H1 (cell line): Measurements from ENCODE around the gene POLR3A. TPM values are rescaled to one million over a fixed set of nuclear protein-coding genes. Genes with fewer than 3 reads are reported as not detected.
A peak's percentile ranks its signal among the peaks of the same experiment; 100 is the strongest.

ENCODE experiments used
- CTCF ChIA-PET: fragments of 300-600 bp; sonication (Branson Sonifier 250); formaldehyde crosslinking; loops from one replicate; lab custom pipeline; 2021; ENCODE audit not compliant: partially characterized antibody; lab: Charles Lee
- POLR2A ChIA-PET: fragments of 300-600 bp; sonication (Branson Sonifier 250); formaldehyde crosslinking; loops from one replicate; lab custom pipeline; 2021; ENCODE audit warnings: inconsistent platforms; ENCODE audit not compliant: partially characterized antibody; lab: Charles Lee
- DNase-seq, 2 experiments: peaks; one replicate each; pipeline versions ENCODE4 v3.0.0 to v3.0.0-alpha.2; 2010 to 2022; ENCODE audit warnings: low spot score in 2 of 2, low read depth in 1 of 2, mixed read lengths in 1 of 2
- FAIRE-seq: peaks from 2 replicates; lab custom pipeline; 2011; peaks lifted over from hg19 to GRCh38; lab: Jason Lieb, UNC
- H2AFZ ChIP-seq: 2 replicates; pipeline ENCODE4 v1.8.1; 2012; ENCODE audit warnings: low read length, inconsistent platforms
- H2AK5ac ChIP-seq: 2 replicates; pipeline ENCODE4 v1.6.1; 2013; ENCODE audit warnings: low read depth, low read length
- H2BK120ac ChIP-seq: replicated peaks from 2 replicates; pipeline ENCODE3; 2013; ENCODE audit warnings: low read depth, low read length, inconsistent platforms
- H2BK12ac ChIP-seq: 2 replicates; pipeline ENCODE4 v1.6.1; 2013; ENCODE audit warnings: low read depth, low read length
- H2BK15ac ChIP-seq: 2 replicates; pipeline ENCODE4 v1.6.1; 2013; ENCODE audit warnings: low read length
- H2BK20ac ChIP-seq: 2 replicates; pipeline ENCODE4 v1.6.1; 2013; ENCODE audit warnings: low read length
- H2BK5ac ChIP-seq: 2 replicates; pipeline ENCODE4 v1.6.1; 2013; ENCODE audit warnings: low read depth, low read length
- H3K14ac ChIP-seq: 2 replicates; pipeline ENCODE4 v1.6.1; 2013; ENCODE audit warnings: inconsistent platforms; ENCODE audit not compliant: insufficient read length
- H3K18ac ChIP-seq: 2 replicates; pipeline ENCODE4 v1.6.1; 2013; ENCODE audit warnings: low read length; ENCODE audit errors: extremely low read depth
- H3K23ac ChIP-seq: 2 replicates; pipeline ENCODE4 v1.6.1; 2013; ENCODE audit warnings: inconsistent platforms; ENCODE audit not compliant: insufficient read length
- H3K23me2 ChIP-seq: 2 replicates; pipeline ENCODE4 v1.6.1; 2013; ENCODE audit warnings: low read depth, low read length
- H3K27ac ChIP-seq: 2 replicates; pipeline ENCODE4 v1.6.1; 2011; ENCODE audit warnings: low read depth, low read length, inconsistent platforms
- H3K27me3 ChIP-seq, 4 experiments: replicated peaks in 1 of 4; 1 replicate in 1 of 4; 2 replicates in 3 of 4; pipeline versions ENCODE4 v1.6.1 to v1.8.1; 2011 to 2013; ENCODE audit warnings: low read length in 3 of 4, mild to moderate bottlenecking in 3 of 4, inconsistent platforms in 2 of 4, mixed read lengths in 2 of 4, moderate library complexity in 1 of 4; ENCODE audit not compliant: control insufficient read depth in 3 of 4, insufficient read depth in 3 of 4; ENCODE audit errors: extremely low read depth in 1 of 4
- H3K36me3 ChIP-seq, 4 experiments: 2 replicates each; pipeline versions ENCODE4 v1.6.1 to v1.8.1; 2011 to 2013; ENCODE audit warnings: mild to moderate bottlenecking in 4 of 4, low read length in 3 of 4, moderate library complexity in 2 of 4, control low read depth in 1 of 4, inconsistent platforms in 1 of 4; ENCODE audit not compliant: insufficient read depth in 4 of 4, control insufficient read depth in 2 of 4
- H3K4ac ChIP-seq: replicated peaks from 2 replicates; pipeline ENCODE3; 2013; ENCODE audit warnings: low read length, low read depth, mixed read lengths, inconsistent platforms; ENCODE audit not compliant: insufficient read length
- H3K4me1 ChIP-seq, 4 experiments: replicated peaks in 1 of 4; 1 replicate in 1 of 4; 2 replicates in 3 of 4; pipeline versions ENCODE4 v1.6.1 to v1.8.1; 2011 to 2013; ENCODE audit warnings: low read length in 3 of 4, inconsistent platforms in 2 of 4, mixed read lengths in 1 of 4; ENCODE audit not compliant: insufficient read depth in 4 of 4, control insufficient read depth in 3 of 4
- H3K4me2 ChIP-seq, 2 experiments: 2 replicates each; pipeline versions ENCODE4 v1.6.1 to v1.8.1; 2011 to 2013; ENCODE audit warnings: low read depth in 2 of 2, low read length in 2 of 2, control low read depth in 1 of 2, inconsistent platforms in 1 of 2, mild to moderate bottlenecking in 1 of 2; ENCODE audit not compliant: insufficient read depth in 1 of 2
- H3K4me3 ChIP-seq, 4 experiments: fragments of 200-600, 300-600 bp in 1 of 4; sonication (generic), shearing (Covaris generic), sonication (Bioruptor Twin) in 1 of 4; 2 replicates each; pipeline versions ENCODE4 v1.5.1 to v1.8.1; 2011 to 2016; ENCODE audit warnings: low read length in 4 of 4, low read depth in 3 of 4, control low read depth in 2 of 4, inconsistent platforms in 2 of 4, mild to moderate bottlenecking in 2 of 4, mixed read lengths in 1 of 4, moderate library complexity in 1 of 4; ENCODE audit not compliant: insufficient read depth in 2 of 4; ENCODE audit errors: extremely low read depth in 1 of 4
- H3K56ac ChIP-seq: replicated peaks from 2 replicates; pipeline ENCODE3; 2013; ENCODE audit warnings: low read depth, mild to moderate bottlenecking, mixed read lengths, low read length, inconsistent platforms; ENCODE audit not compliant: insufficient read length
- H3K79me1 ChIP-seq: 2 replicates; pipeline ENCODE4 v1.6.1; 2013; ENCODE audit warnings: low read depth, low read length, control low read depth
- H3K79me2 ChIP-seq, 2 experiments: 2 replicates each; pipeline versions ENCODE4 v1.6.1 to v1.8.1; 2012 to 2013; ENCODE audit warnings: low read length in 2 of 2, mild to moderate bottlenecking in 2 of 2, inconsistent platforms in 1 of 2; ENCODE audit not compliant: insufficient read depth in 2 of 2, control insufficient read depth in 1 of 2
- H3K9ac ChIP-seq, 4 experiments: replicated peaks in 1 of 4; 1 replicate in 1 of 4; 2 replicates in 3 of 4; pipeline versions ENCODE4 v1.6.1 to v1.8.1; 2011 to 2013; ENCODE audit warnings: low read depth in 3 of 4, low read length in 3 of 4, control low read depth in 2 of 4, mild to moderate bottlenecking in 2 of 4, moderate library complexity in 2 of 4, inconsistent platforms in 1 of 4; ENCODE audit errors: extremely low read depth in 1 of 4
- H3K9me3 ChIP-seq, 2 experiments: 2 replicates each; pipeline versions ENCODE4 v1.6.1 to v1.8.1; 2012 to 2013; ENCODE audit warnings: mild to moderate bottlenecking in 2 of 2, moderate library complexity in 2 of 2, control low read depth in 1 of 2, inconsistent platforms in 1 of 2, low read depth in 1 of 2, low read length in 1 of 2, mixed read lengths in 1 of 2; ENCODE audit not compliant: insufficient read depth in 2 of 2
- H4K20me1 ChIP-seq, 2 experiments: replicated peaks in 1 of 2; 2 replicates each; pipeline versions ENCODE3 to v1.8.1; 2011 to 2013; ENCODE audit warnings: inconsistent platforms in 2 of 2, low read length in 2 of 2, mild to moderate bottlenecking in 1 of 2; ENCODE audit not compliant: insufficient read depth in 2 of 2, control insufficient read depth in 1 of 2
- H4K5ac ChIP-seq: 2 replicates; pipeline ENCODE4 v1.6.1; 2013; ENCODE audit warnings: low read length, low read depth, mixed read lengths, inconsistent platforms; ENCODE audit not compliant: insufficient read length
- H4K8ac ChIP-seq: 2 replicates; pipeline ENCODE4 v1.8.0; 2013; ENCODE audit warnings: mild to moderate bottlenecking, moderate library complexity, low read length, inconsistent platforms; ENCODE audit not compliant: insufficient read depth; ENCODE audit errors: extremely low read depth
- H4K91ac ChIP-seq: replicated peaks from 2 replicates; pipeline ENCODE3; 2013; ENCODE audit warnings: low read length, mixed read lengths, inconsistent platforms; ENCODE audit not compliant: insufficient read length
- BACH1 ChIP-seq: IDR thresholded peaks from 2 replicates; pipeline ENCODE4 v1.6.1; 2012; ENCODE audit warnings: low read length, improper control_type of control experiment
- BCL11A ChIP-seq, 2 experiments: IDR thresholded peaks; one replicate each; pipeline ENCODE4 v1.6.1; 2011; ENCODE audit warnings: low read depth in 2 of 2, low read length in 2 of 2, mild to moderate bottlenecking in 2 of 2
- CBX5 ChIP-seq: fragments of 300-800, 300-1000 bp; sonication (generic); IDR thresholded peaks from 2 replicates; pipeline ENCODE4 v1.7.1; 2016; ENCODE audit warnings: antibody characterized with exemption, low read length, low read depth
- CEBPB ChIP-seq: IDR thresholded peaks from 2 replicates; pipeline ENCODE4 v1.6.1; 2012; ENCODE audit warnings: low read depth, low read length
- CHD1 ChIP-seq: IDR thresholded peaks from 2 replicates; pipeline ENCODE4 v1.6.1; 2012; ENCODE audit warnings: low read depth, low read length, improper control_type of control experiment
- HDAC2 ChIP-seq, 2 experiments: fragments of 300-600 bp in 1 of 2; sonication (generic) in 1 of 2; IDR thresholded peaks; 2 replicates each; pipeline ENCODE4 v1.6.1; 2011 to 2012; ENCODE audit warnings: low read depth in 2 of 2, low read length in 2 of 2, mild to moderate bottlenecking in 2 of 2, moderate library complexity in 2 of 2, borderline replicate concordance in 1 of 2, inconsistent platforms in 1 of 2
- POLR2A ChIP-seq, 2 experiments: IDR thresholded peaks; 1 replicate in 1 of 2; 2 replicates in 1 of 2; pipeline ENCODE4 v1.6.1; 2011; ENCODE audit warnings: low read depth in 2 of 2, low read length in 2 of 2, mild to moderate bottlenecking in 2 of 2; ENCODE audit errors: control extremely low read depth in 1 of 2
- POLR2AphosphoS5 ChIP-seq: IDR thresholded peaks from 2 replicates; pipeline ENCODE4 v1.6.1; 2011; ENCODE audit warnings: low read depth, low read length
- RBBP5 ChIP-seq: IDR thresholded peaks from 2 replicates; pipeline ENCODE4 v1.7.1; 2012; ENCODE audit warnings: low read depth, mild to moderate bottlenecking, inconsistent platforms, low read length, moderate library complexity, borderline replicate concordance
- SIX5 ChIP-seq: IDR thresholded peaks from 2 replicates; pipeline ENCODE4 v1.6.1; 2011; ENCODE audit warnings: mild to moderate bottlenecking, low read depth, low read length
- SP2 ChIP-seq: IDR thresholded peaks from 2 replicates; pipeline ENCODE4 v1.6.1; 2012; ENCODE audit warnings: mild to moderate bottlenecking, low read length, inconsistent platforms
- SUZ12 ChIP-seq: fragments of 200-600 bp; sonication (generic); IDR thresholded peaks from 2 replicates; pipeline ENCODE4 v1.6.1; 2012; ENCODE audit warnings: mild to moderate bottlenecking, inconsistent platforms, low read length, moderate library complexity, mixed read lengths
- TEAD4 ChIP-seq: IDR thresholded peaks from 2 replicates; pipeline ENCODE4 v1.6.1; 2012; ENCODE audit warnings: low read depth, low read length, inconsistent platforms, mixed read lengths
- WGBS, 2 experiments: shearing (Covaris generic) in 1 of 2; methylation state at CpG; one replicate each; pipeline versions ENCODE4 v1.1.6 to v1.1.7; 2013 to 2015; ENCODE audit warnings: low lambda C conversion rate in 2 of 2, mixed read lengths in 2 of 2, inconsistent platforms in 1 of 2, low coverage in 1 of 2, missing lambda C conversion rate in 1 of 2; ENCODE audit not compliant: insufficient replicate concordance in 2 of 2, insufficient coverage in 1 of 2, insufficient read length in 1 of 2; ENCODE audit errors: extremely low coverage in 1 of 2, missing lambda C conversion rate in 1 of 2; 5-methylcytosine and 5-hydroxymethylcytosine counted together
- polyA plus RNA-seq, 7 experiments: library from polyadenylated mRNA; depleted of rRNA in 3 of 7; stranded (reverse) in 5 of 7; unstranded in 2 of 7; fragments of >200 nt in 5 of 7; fragments of 200-250 nt in 2 of 7; gene quantifications; 1 replicate in 5 of 7; 2 replicates in 1 of 7; 4 replicates in 1 of 7; pipeline versions ENCODE4 v1.2.1 to v1.2.3, GENCODE V29; 2011 to 2013; ENCODE audit warnings: missing spikeins in 2 of 7, mixed read lengths in 2 of 7
- total RNA-seq: library from RNA; stranded (reverse); fragmentation: NEBNext Ultra II Directional; extraction: Animal tissue kit (Norgen Biotek cat#: 25700); gene quantifications from 2 replicates; pipeline ENCODE4 v1.2.1, GENCODE V29; 2021

POLR3A gene
- total and polyA plus RNA-seq, 2 of the 8 experiments (the other 6 are each of a cell fraction or from before 2014, with no cell fraction given) = 11.3 to 38.6 TPM

- no peak for FAIRE-seq
- peaks cover 10% of the 10 kb centered on the region for H3K23me2 ChIP-seq
- TF ChIP-seq SUZ12 = no peak
- TF ChIP-seq BCL11A (IDR thresholded peaks at IDR 0.05; ENCODE audit: low read depth in 2 of 2, low read length in 2 of 2) = no peak
- TF ChIP-seq CBX5 = no peak
- no peak for TF ChIP-seq HDAC2 (IDR thresholded peaks at IDR 0.05; ENCODE audit: borderline replicate concordance in 1 of 2, low read depth in 2 of 2, low read length in 2 of 2)
- 0 out of 2 replicates have a peak, but pooled peaks have one; percentile 35 for TF ChIP-seq POLR2AphosphoS5
- no peak for TF ChIP-seq TEAD4
- peak; percentile 11 to 35; a peak in 2 of 3 replicates for TF ChIP-seq POLR2A (IDR thresholded peaks at IDR 0.05; ENCODE audit: control extremely low read depth in 1 of 2, low read depth in 2 of 2, low read length in 2 of 2)
- no peak for TF ChIP-seq SIX5
- no peak for TF ChIP-seq SP2
- no peak for TF ChIP-seq CHD1
- no peak for TF ChIP-seq RBBP5
- no peak for TF ChIP-seq CEBPB
- TF ChIP-seq BACH1 = no peak
Observed at GRCh38 chr10:78038791-78039547, 9.7 kb upstream of the POLR3A start.

More at GRCh38 chr10:78038791-78039547, 9.7 kb upstream of the POLR3A start:
- Histone ChIP-seq H2AK5ac (no peak overlapping the region), H2BK5ac (peak overlapping the region; percentile 32; the same call in 1 of the 2 replicates), H4K20me1 (peaks cover 30 to 55% of the 10 kb centered on the region in 2 experiments), H3K14ac (no peak overlapping the region), H3K56ac (no peak overlapping the region), H2BK15ac (no peak overlapping the region), H3K4me3 (peak overlapping the region in 3 of 4 experiments; percentile 11 to 42 (median 12); a peak in 4 of 8 replicates), H3K4me1 (peaks cover 13 to 44% (median 31%) of the 10 kb centered on the region in 4 experiments), H2BK120ac (no peak overlapping the region), H3K23ac (no peak overlapping the region), H3K9ac (no peak overlapping the region), H2BK12ac (no peak overlapping the region), H3K9me3 (no peaks in the 10 kb centered on the region), H3K27me3 (no peaks in the 10 kb centered on the region; a peak in 1 of 7 replicates), H3K4me2 (peak overlapping the region; percentile 52 to 75), H4K91ac (no peak overlapping the region), H2BK20ac (no peak overlapping the region), H3K18ac (no peak overlapping the region), H3K4ac (no peak overlapping the region), H3K79me2 (peaks cover 18 to 75% of the 10 kb centered on the region in 2 experiments), H3K27ac (no peak overlapping the region), H3K36me3 (peaks cover 41 to 86% (median 76%) of the 10 kb centered on the region in 4 experiments), H3K79me1 (peaks cover 12% of the 10 kb centered on the region; the same call in 1 of the 2 replicates), H4K8ac (no peak overlapping the region), H2AFZ (no peak overlapping the region), H4K5ac (no peak overlapping the region)
- DNase-seq = no peak
- CTCF ChIA-PET = interaction anchor here (0.9 kb wide), 1 partner anchor 315 kb away, joined by 3 read pairs; no protein-coding TSS in a partner anchor
- WGBS, 2 experiments = 87% methylated on average over 5 of the region's 5 CpGs; no CpG with 5 or more reads in 1 of the 2 experiments
- POLR2A ChIA-PET = interaction anchor here (0.6 to 5.8 kb wide), 10 partner anchors 10 to 252 kb away, joined by 3 to 41 read pairs (median 4); partner anchors contain the start of gene POLR3A
